NOMO-1 treated with dmso at 0.1 percent for 144 hours (cell line): ENCODE measurements around the gene SLC25A52.
"Not testable (repeated sequence)": the region's sequence is repeated elsewhere in the genome, so short reads cannot be mapped to it uniquely, and the experiment has no call there.

Experiments used
- DNase-seq: peaks from one replicate; lab custom pipeline; 2025; ENCODE audit not compliant: unreplicated experiment; lab: John Stamatoyannopoulos, UW

Gene SLC25A52

GRCh38 chr18:31760695-31761094 is at the start of gene SLC25A52:
TSS of gene SLC25A52 (minus strand) at chr18:31760880. CDS start at chr18:31760661, 219 bp downstream.
- DNase-seq, result no peak

DNA sequence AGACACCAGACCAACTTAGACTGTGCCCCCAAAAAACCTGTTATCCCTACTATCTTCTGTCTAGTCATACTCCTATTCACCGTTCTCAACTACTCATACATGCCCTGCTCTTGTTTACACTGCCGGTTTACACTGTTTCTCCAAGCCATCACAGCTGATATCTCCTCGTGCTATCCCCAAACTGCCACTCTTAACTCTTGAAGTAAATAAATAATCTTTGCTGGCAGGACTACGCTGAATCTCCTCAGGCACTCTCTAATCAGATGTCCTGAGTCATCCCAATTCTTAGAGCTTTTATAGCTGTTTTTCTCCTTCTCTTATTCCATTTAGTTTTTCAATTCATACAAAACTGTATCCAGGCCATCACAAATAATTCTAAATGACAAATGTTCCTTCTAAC is 48.4 kb upstream of the SLC25A52 start:
- not testable (repeated sequence) for DNase-seq

DNA sequence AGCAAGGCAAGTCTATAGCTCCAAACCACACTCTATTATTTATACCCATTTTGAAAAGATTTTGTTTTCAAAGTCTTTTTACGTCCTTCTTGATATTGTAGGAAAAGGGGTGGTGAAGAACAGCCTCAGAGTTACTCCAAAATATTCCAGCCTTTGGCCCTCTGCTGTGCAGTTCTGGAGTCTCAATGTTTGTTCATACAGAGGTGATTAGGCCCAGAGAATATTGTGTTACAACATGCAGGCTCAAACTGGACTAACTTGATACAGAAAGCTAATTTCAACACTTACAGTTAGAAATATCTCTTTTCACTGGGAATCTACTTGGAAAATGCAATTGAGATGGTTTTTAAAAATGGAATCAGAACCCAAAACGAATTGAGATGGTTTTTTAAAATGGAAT is 40.4 kb upstream of the SLC25A52 start:
- DNase-seq, result no peak

DNA sequence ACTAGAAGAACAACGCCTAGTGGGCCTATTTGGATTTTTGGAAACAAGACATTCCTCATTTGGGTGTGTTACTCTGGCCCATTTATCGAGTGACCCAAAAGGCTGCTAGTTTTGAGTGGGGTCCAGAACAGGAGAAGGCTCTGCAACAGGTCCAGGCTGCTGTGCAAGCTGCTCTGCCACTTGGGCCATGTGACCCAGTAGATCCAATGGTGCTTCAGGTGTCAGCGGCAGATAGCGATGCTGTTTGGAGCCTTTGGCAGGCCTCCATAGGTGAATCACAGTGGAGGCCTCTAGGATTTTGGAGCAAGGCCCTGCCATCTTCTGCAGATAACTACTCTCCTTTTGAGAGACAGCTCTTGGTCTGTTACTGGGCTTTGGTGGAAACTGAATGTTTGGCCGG is 38.6 kb upstream of the SLC25A52 start:
- not testable (repeated sequence) for DNase-seq

DNA sequence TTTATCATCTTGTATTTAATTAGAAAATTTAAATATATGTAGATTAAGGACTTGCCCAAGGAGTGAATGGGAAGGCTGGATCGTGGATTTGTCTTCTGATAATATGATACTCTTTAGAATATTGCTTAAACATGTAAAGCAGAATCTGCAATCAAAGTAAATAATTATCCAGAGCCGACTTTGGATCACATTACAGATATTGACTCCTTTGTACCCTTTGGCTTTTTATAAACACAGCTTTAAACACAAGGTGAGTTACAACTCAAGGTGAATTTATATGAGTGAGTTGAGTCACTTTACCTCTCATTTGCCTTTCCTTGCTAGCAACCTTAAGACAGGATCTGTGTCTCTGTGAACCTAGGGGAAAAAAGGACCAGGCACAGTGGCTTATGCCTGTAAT is 37.7 kb upstream of the SLC25A52 start:
- no peak for DNase-seq

- DNase-seq, result no peak
Measured at GRCh38 chr18:31795747-31796146, 35.1 kb upstream of the SLC25A52 start.

- no peak for DNase-seq
Measured at GRCh38 chr18:31793531-31793930, 32.9 kb upstream of the SLC25A52 start.

DNA sequence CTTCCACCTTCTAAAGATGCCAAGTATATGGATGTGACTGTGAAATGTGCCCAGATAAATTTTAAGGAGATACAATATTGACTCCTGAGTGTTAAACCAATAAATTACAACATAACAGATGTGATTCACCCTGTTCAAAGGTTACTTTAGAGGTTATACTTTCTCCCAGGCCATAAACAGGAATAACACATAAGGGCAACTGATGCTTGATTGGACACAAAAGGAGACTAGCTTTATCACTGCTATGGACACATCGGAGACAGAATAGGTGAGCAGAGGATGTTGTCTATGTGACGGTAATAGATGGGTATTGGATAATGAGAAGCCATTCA is 31.9 kb upstream of the SLC25A52 start:
- DNase-seq, result no peak

GRCh38 chr18:31791817-31792579 is 31.3 kb upstream of the SLC25A52 start:
- DNase-seq, result peak; percentile 79

GRCh38 chr18:31789409-31789808 is 28.7 kb upstream of the SLC25A52 start:
- no peak for DNase-seq

GRCh38 chr18:31783059-31783458 is 22.4 kb upstream of the SLC25A52 start:
- DNase-seq, result no peak

- no peak for DNase-seq
Measured at GRCh38 chr18:31778391-31778950, 17.8 kb upstream of the SLC25A52 start.

- no peak for DNase-seq
Measured at GRCh38 chr18:31776093-31776492, 15.4 kb upstream of the SLC25A52 start.

DNA sequence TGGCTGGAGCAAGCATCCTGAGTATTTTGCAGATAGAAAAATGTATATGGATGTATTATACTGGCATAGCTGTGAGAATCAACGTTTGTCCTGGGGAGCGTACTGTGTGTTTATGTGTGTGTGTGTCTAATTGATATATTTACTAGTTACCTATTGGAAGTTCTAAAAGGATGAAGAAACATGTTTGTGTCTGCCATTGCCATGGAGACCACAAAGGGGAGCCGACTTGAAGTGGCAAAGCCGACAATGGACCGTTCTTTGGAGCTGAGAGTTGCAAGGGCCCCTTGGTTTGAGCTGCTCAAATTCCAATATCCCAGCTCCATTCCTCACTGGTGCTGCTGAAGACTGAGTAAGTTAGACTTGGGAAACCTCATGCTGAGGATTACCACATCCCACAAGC is 14.3 kb upstream of the SLC25A52 start:
- no peak for DNase-seq

GRCh38 chr18:31774477-31774785 is 13.8 kb upstream of the SLC25A52 start:
- DNase-seq, result no peak

DNA sequence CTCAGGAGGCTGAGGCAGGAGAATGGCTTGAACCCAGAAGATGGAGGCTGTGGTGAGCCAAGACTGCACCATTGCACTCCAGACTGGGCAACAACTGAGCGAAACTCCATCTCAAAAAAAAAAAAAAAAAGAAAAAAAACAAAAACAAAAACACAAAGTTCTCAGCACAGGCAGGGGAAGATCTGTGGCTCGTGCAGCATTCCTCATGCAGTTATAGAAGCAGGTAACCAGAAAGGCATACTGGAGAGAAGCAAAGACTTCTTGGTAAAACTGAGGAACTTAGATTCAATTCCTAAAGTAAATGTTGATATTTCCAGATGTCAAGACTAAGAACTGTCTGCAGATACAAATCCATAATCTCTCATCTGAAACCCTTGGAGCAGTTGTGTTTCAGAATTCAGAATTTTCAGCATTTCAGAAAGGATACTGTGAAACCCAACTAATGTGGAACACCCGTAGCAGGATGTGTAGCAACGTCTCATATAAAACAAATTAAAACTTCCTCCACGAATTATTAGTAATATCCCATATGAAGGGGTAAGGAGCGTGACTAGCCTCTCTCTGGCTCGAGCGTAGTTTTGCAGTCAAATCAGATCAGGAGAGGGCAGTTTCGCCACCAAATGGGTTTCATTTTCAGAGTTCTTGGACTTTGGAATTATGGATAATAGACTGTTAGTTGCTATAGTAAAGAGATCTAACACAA is 13.2 kb upstream of the SLC25A52 start:
- DNase-seq, result no peak

DNA sequence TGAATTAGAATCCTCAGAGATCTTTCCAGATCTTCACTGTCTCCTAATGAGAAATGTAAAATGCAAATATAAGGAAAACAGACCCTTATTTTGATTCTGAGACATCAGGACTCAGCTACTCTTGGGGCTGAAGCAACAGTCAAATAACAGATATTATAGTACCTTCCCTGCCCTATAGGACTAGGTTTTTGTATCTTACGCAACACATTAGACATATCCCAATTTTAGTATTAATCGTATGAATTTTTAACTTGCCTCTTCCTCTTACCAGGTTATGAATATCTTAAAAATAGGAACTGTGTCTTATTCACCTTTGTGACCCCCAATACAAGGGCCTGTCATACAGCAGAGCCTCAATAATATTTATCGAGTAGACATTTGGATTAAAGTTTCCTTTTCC is 12.0 kb upstream of the SLC25A52 start:
- DNase-seq, result no peak

GRCh38 chr18:31750273-31750672 is 10.4 kb downstream of the SLC25A52 start:
- no peak for DNase-seq

- no peak for DNase-seq
Measured at GRCh38 chr18:31746396-31746795, 14.3 kb downstream of the SLC25A52 start.

GRCh38 chr18:31744321-31745067 is 16.2 kb downstream of the SLC25A52 start:
- DNase-seq, result no peak

- DNase-seq, result not testable (repeated sequence)
Measured at GRCh38 chr18:31743600-31743999, 17.1 kb downstream of the SLC25A52 start.
